ENCODE data around the gene PIP5K1C.

Gene PIP5K1C

GRCh38 chr19:3636506-3636905 lies 63.8 kb downstream of the PIP5K1C start:
- H3K9me3 Mint-ChIP-seq, result no peaks in the 10 kb centered on the region
- no peaks in the 10 kb centered on the region for H3K4me1 Mint-ChIP-seq
- TF ChIP-seq CTCF (IDR thresholded peaks at IDR 0.05; ENCODE audit: unreplicated experiment in 3 of 3), result no peak
- H3K27ac Mint-ChIP-seq, result no peak overlapping the region
- H3K36me3 Mint-ChIP-seq (ENCODE audit: low read depth), result peaks cover 8% of the 10 kb centered on the region
- no peaks in the 10 kb centered on the region for H3K27me3 Mint-ChIP-seq (ENCODE audit: low read depth)
- no peak overlapping the region for H3K4me3 Mint-ChIP-seq

- H3K9me3 Mint-ChIP-seq, result no peaks in the 10 kb centered on the region
- TF ChIP-seq CTCF (IDR thresholded peaks at IDR 0.05; ENCODE audit: unreplicated experiment in 3 of 3), result no peak
- no peaks in the 10 kb centered on the region for H3K27me3 Mint-ChIP-seq (ENCODE audit: low read depth)
- peaks cover 10% of the 10 kb centered on the region for H3K36me3 Mint-ChIP-seq (ENCODE audit: low read depth)
- no peak overlapping the region for H3K27ac Mint-ChIP-seq
- no peaks in the 10 kb centered on the region for H3K4me1 Mint-ChIP-seq
- no peak overlapping the region for H3K4me3 Mint-ChIP-seq
Observed at GRCh38 chr19:3634496-3635045, 65.7 kb downstream of the PIP5K1C start.

GRCh38 chr19:3633559-3633988 lies 66.7 kb downstream of the PIP5K1C start:
- Mint-ChIP-seq H3K9me3 (no peaks in the 10 kb centered on the region), H3K4me1 (no peaks in the 10 kb centered on the region), H3K27me3 (ENCODE audit: low read depth) (no peaks in the 10 kb centered on the region), H3K27ac (no peak overlapping the region), H3K36me3 (ENCODE audit: low read depth) (peaks cover 9% of the 10 kb centered on the region), H3K4me3 (no peak overlapping the region)
- TF ChIP-seq CTCF (IDR thresholded peaks at IDR 0.05; ENCODE audit: unreplicated experiment in 3 of 3), result no peak

GRCh38 chr19:3632739-3633558 lies 67.3 kb downstream of the PIP5K1C start:
- Mint-ChIP-seq H3K4me3 (no peak overlapping the region), H3K4me1 (no peaks in the 10 kb centered on the region), H3K27me3 (ENCODE audit: low read depth) (no peaks in the 10 kb centered on the region), H3K9me3 (no peaks in the 10 kb centered on the region), H3K27ac (no peak overlapping the region), H3K36me3 (ENCODE audit: low read depth) (peaks cover 7% of the 10 kb centered on the region)
- no peak for TF ChIP-seq CTCF (IDR thresholded peaks at IDR 0.05; ENCODE audit: unreplicated experiment in 3 of 3)

GRCh38 chr19:3632098-3632497 lies 68.2 kb downstream of the PIP5K1C start:
- H3K4me3 Mint-ChIP-seq, result no peak overlapping the region
- peaks cover under 1% of the 10 kb centered on the region for H3K4me1 Mint-ChIP-seq
- TF ChIP-seq CTCF (IDR thresholded peaks at IDR 0.05; ENCODE audit: unreplicated experiment in 3 of 3), result no peak
- no peaks in the 10 kb centered on the region for H3K9me3 Mint-ChIP-seq
- H3K27me3 Mint-ChIP-seq (ENCODE audit: low read depth), result no peaks in the 10 kb centered on the region
- peaks cover 7% of the 10 kb centered on the region for H3K36me3 Mint-ChIP-seq (ENCODE audit: low read depth)
- no peak overlapping the region for H3K27ac Mint-ChIP-seq
